Measurements from ENCODE around the gene ATG4A. TPM values are rescaled to one million over a fixed set of nuclear protein-coding genes. Genes with fewer than 3 reads are reported as not detected.

Gene ATG4A
- total RNA-seq, 2 donors from 2014 or later: 4.3 to 4.4 TPM

DNA sequence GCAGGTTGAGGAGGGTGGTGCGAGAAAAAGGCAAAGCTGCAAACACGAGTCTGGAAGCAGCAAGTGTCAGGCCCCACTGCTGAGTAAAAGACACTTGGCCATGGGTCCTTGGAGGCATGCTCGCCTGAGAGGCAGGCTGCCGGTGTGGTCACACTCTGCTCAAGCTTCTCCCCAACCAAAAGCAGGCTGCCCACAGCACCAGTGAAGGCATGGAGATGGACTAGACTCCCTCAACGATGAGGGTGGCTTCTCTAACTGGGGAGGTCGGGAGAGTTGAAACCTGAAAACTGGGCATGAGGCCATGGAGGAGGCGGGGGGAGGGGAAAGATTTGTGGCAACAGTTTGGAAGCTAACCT, 86.5 kb downstream of the ATG4A start:
- 40 to 91% methylated on average over 1 to 7 of the region's 7 CpGs for WGBS, 2 experiments (ENCODE audit: insufficient coverage in 1 of 2, insufficient read length in 1 of 2)
- Mint-ChIP-seq H3K36me3 (ENCODE audit: low read depth) (peaks cover 88% of the 10 kb centered on the region), H3K4me1 (peaks cover 40% of the 10 kb centered on the region), H3K4me3 (no peak overlapping the region), H3K27me3 (ENCODE audit: insufficient read depth) (no peaks in the 10 kb centered on the region), H3K9me3 (no peaks in the 10 kb centered on the region), H3K27ac (peak overlapping the region; percentile 95)
- H3K9ac ChIP-seq (ENCODE audit: extremely low read depth, low read length, poor library complexity, severe bottlenecking): no peak overlapping the region
- H3K4me1 ChIP-seq (ENCODE audit: control insufficient read depth, insufficient read depth, low read length): no peaks in the 10 kb centered on the region
- H3K4me3 ChIP-seq (ENCODE audit: low read length): no peak overlapping the region
- TF ChIP-seq, protein P1, sequence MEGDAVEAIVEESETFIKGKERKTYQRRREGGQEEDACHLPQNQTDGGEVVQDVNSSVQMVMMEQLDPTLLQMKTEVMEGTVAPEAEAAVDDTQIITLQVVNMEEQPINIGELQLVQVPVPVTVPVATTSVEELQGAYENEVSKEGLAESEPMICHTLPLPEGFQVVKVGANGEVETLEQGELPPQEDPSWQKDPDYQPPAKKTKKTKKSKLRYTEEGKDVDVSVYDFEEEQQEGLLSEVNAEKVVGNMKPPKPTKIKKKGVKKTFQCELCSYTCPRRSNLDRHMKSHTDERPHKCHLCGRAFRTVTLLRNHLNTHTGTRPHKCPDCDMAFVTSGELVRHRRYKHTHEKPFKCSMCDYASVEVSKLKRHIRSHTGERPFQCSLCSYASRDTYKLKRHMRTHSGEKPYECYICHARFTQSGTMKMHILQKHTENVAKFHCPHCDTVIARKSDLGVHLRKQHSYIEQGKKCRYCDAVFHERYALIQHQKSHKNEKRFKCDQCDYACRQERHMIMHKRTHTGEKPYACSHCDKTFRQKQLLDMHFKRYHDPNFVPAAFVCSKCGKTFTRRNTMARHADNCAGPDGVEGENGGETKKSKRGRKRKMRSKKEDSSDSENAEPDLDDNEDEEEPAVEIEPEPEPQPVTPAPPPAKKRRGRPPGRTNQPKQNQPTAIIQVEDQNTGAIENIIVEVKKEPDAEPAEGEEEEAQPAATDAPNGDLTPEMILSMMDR (conservative IDR thresholded peaks at IDR 0.05): no peak
- peaks cover 19% of the 10 kb centered on the region for H3K36me3 ChIP-seq (ENCODE audit: control insufficient read depth, insufficient read depth, low read length)
- H3K27ac ChIP-seq (ENCODE audit: low read depth, low read length): peak overlapping the region; percentile 83
- no peaks in the 10 kb centered on the region for H3K27me3 ChIP-seq (ENCODE audit: control insufficient read depth, insufficient read depth, low read length, poor library complexity, severe bottlenecking)
- peak; percentile 51 for DNase-seq
- H3K9me3 ChIP-seq (ENCODE audit: control insufficient read depth, low read length): no peaks in the 10 kb centered on the region

DNA sequence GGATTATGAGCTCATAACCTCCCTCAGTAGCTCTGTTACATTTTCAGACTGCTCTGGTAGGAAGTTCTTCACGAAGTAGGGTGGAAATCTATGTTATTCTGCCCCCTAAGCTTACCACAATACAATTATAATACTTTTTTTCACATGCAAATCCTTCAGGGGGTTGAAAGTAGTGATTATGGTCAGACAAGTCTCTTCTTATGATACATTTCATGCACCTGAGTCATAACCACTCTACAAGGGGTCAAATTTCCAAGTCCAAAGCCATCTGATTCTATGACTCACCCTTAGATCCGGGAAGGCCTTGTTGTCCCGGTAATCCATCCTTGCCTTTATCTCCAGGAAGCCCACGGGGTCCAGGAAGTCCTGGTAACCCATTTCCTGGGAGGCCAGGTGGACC, 95.2 kb downstream of the ATG4A start:
- no peaks in the 10 kb centered on the region for H3K9me3 Mint-ChIP-seq
- Histone ChIP-seq H3K27ac (ENCODE audit: low read depth, low read length) (no peak overlapping the region), H3K4me1 (ENCODE audit: control insufficient read depth, insufficient read depth, low read length) (no peaks in the 10 kb centered on the region), H3K4me3 (ENCODE audit: low read length) (no peak overlapping the region), H3K9ac (ENCODE audit: extremely low read depth, low read length, poor library complexity, severe bottlenecking) (no peak overlapping the region), H3K9me3 (ENCODE audit: control insufficient read depth, low read length) (no peaks in the 10 kb centered on the region), H3K27me3 (ENCODE audit: control insufficient read depth, insufficient read depth, low read length, poor library complexity, severe bottlenecking) (no peaks in the 10 kb centered on the region), H3K36me3 (ENCODE audit: control insufficient read depth, insufficient read depth, low read length) (peaks cover 19% of the 10 kb centered on the region)
- peaks cover 9% of the 10 kb centered on the region for H3K4me1 Mint-ChIP-seq
- 88% methylated on average over 3 of the region's 4 CpGs; no CpG with 5 or more reads in 1 of the 2 experiments for WGBS, 2 experiments (ENCODE audit: insufficient coverage in 1 of 2, insufficient read length in 1 of 2)
- no peak overlapping the region for H3K27ac Mint-ChIP-seq
- TF ChIP-seq, protein P1 (conservative IDR thresholded peaks at IDR 0.05): no peak
- DNase-seq: no peak
- peaks cover 95% of the 10 kb centered on the region for H3K36me3 Mint-ChIP-seq (ENCODE audit: low read depth)
- H3K4me3 Mint-ChIP-seq: no peak overlapping the region
- H3K27me3 Mint-ChIP-seq (ENCODE audit: insufficient read depth): no peaks in the 10 kb centered on the region

DNA sequence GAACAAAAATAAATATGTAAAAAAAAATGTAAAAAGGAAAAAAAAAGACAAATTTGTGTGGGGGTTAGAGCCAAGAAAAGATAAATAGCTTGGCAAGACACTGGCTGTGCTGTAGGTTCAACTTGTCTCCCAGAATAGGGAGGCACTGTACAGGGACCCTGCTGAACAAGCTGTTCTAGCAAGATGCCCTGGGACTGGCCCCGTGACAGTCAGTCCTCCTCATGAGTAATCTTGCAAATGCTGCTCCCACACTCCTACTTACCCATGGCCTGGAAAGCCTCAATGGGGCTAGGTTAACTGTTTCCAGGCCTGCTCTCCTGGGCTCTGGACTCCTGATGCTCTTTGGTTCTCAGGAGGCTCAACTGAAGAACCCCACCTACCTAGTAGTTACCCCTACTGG, 106.8 kb downstream of the ATG4A start:
- TF ChIP-seq, protein P1 (conservative IDR thresholded peaks at IDR 0.05): no peak
- H3K27me3 ChIP-seq (ENCODE audit: control insufficient read depth, insufficient read depth, low read length, poor library complexity, severe bottlenecking): no peaks in the 10 kb centered on the region
- H3K9ac ChIP-seq (ENCODE audit: extremely low read depth, low read length, poor library complexity, severe bottlenecking): no peak overlapping the region
- H3K4me1 Mint-ChIP-seq: peaks cover 4% of the 10 kb centered on the region
- no peak for DNase-seq
- no peaks in the 10 kb centered on the region for H3K27me3 Mint-ChIP-seq (ENCODE audit: insufficient read depth)
- 100% methylated on average over 1 of the region's 1 CpG; no CpG with 5 or more reads in 1 of the 2 experiments for WGBS, 2 experiments (ENCODE audit: insufficient coverage in 1 of 2, insufficient read length in 1 of 2)
- no peak overlapping the region for H3K4me3 Mint-ChIP-seq
- no peak overlapping the region for H3K4me3 ChIP-seq (ENCODE audit: low read length)
- H3K9me3 ChIP-seq (ENCODE audit: control insufficient read depth, low read length): no peaks in the 10 kb centered on the region
- H3K4me1 ChIP-seq (ENCODE audit: control insufficient read depth, insufficient read depth, low read length): no peaks in the 10 kb centered on the region
- no peaks in the 10 kb centered on the region for H3K9me3 Mint-ChIP-seq
- H3K36me3 ChIP-seq (ENCODE audit: control insufficient read depth, insufficient read depth, low read length): peaks cover 13% of the 10 kb centered on the region
- no peak overlapping the region for H3K27ac Mint-ChIP-seq
- H3K27ac ChIP-seq (ENCODE audit: low read depth, low read length): no peak overlapping the region
- H3K36me3 Mint-ChIP-seq (ENCODE audit: low read depth): peaks cover 70% of the 10 kb centered on the region

All from endodermal cell (in vitro differentiated cells).